IPS-18a (cell line): Measurements from ENCODE around the gene ERVW-1.
"Not testable (repeated sequence)": the region's sequence is repeated elsewhere in the genome, so short reads cannot be mapped to it uniquely, and the experiment has no call there.

Experiments
- H3K27ac ChIP-seq: one replicate; pipeline ENCODE4 v1.5.1; 2013; ENCODE audit warnings: low read length
- H3K27me3 ChIP-seq: one replicate; pipeline ENCODE4 v1.6.1; 2013; ENCODE audit warnings: mild to moderate bottlenecking, low read length; ENCODE audit not compliant: control insufficient read depth, insufficient read depth
- H3K36me3 ChIP-seq: one replicate; pipeline ENCODE4 v1.6.1; 2013; ENCODE audit warnings: low read depth, low read length; ENCODE audit not compliant: control insufficient read depth
- H3K4me1 ChIP-seq: one replicate; pipeline ENCODE4 v1.6.1; 2013; ENCODE audit warnings: low read depth, low read length; ENCODE audit not compliant: control insufficient read depth
- H3K4me3 ChIP-seq: one replicate; pipeline ENCODE4 v1.5.1; 2013; ENCODE audit warnings: low read length
- H3K9ac ChIP-seq: one replicate; pipeline ENCODE4 v1.6.1; 2013; ENCODE audit warnings: mild to moderate bottlenecking, low read length, moderate library complexity
- H3K9me3 ChIP-seq: one replicate; pipeline ENCODE4 v1.6.1; 2013; ENCODE audit warnings: low read depth, low read length; ENCODE audit not compliant: control insufficient read depth

The ERVW-1 gene

GRCh38 chr7:92477681-92478080 lies at the start of gene ERVW-1:
Gene ERVW-1, minus strand, starts transcription at chr7:92477946. Its CDS starts 7,565 bp downstream, at chr7:92470381.
- not testable (repeated sequence) for H3K4me1 ChIP-seq, H3K4me3 ChIP-seq, H3K27me3 ChIP-seq, H3K36me3 ChIP-seq, H3K9ac ChIP-seq, H3K9me3 ChIP-seq, H3K27ac ChIP-seq

- Histone ChIP-seq H3K4me1 (peaks cover 7% of the 10 kb centered on the region), H3K27me3 (peaks cover 6% of the 10 kb centered on the region), H3K9me3 (no peaks in the 10 kb centered on the region), H3K9ac (no peak overlapping the region), H3K4me3 (no peak overlapping the region), H3K36me3 (peaks cover 5% of the 10 kb centered on the region), H3K27ac (no peak overlapping the region)
These were observed 45.4 kb upstream of the ERVW-1 start for GRCh38 chr7:92523110-92523509.

GRCh38 chr7:92520024-92520423 lies 42.3 kb upstream of the ERVW-1 start:
- Histone ChIP-seq H3K27ac (no peak overlapping the region), H3K27me3 (no peaks in the 10 kb centered on the region), H3K4me1 (no peaks in the 10 kb centered on the region), H3K9me3 (no peaks in the 10 kb centered on the region), H3K9ac (no peak overlapping the region), H3K36me3 (peaks cover 12% of the 10 kb centered on the region), H3K4me3 (no peak overlapping the region)

- H3K9ac ChIP-seq: no peak overlapping the region
- no peaks in the 10 kb centered on the region for H3K4me1 ChIP-seq
- no peaks in the 10 kb centered on the region for H3K9me3 ChIP-seq
- H3K27ac ChIP-seq: no peak overlapping the region
- H3K4me3 ChIP-seq: no peak overlapping the region
- no peaks in the 10 kb centered on the region for H3K27me3 ChIP-seq
- H3K36me3 ChIP-seq: peaks cover 12% of the 10 kb centered on the region
These were observed 39.9 kb upstream of the ERVW-1 start for GRCh38 chr7:92517631-92518030.

GRCh38 chr7:92513167-92513902 lies 35.6 kb upstream of the ERVW-1 start:
- Histone ChIP-seq H3K36me3 (peaks cover 12% of the 10 kb centered on the region), H3K9me3 (no peaks in the 10 kb centered on the region), H3K4me3 (no peak overlapping the region), H3K27ac (no peak overlapping the region), H3K27me3 (no peaks in the 10 kb centered on the region), H3K9ac (no peak overlapping the region), H3K4me1 (no peaks in the 10 kb centered on the region)

- H3K9ac ChIP-seq: no peak overlapping the region
- no peaks in the 10 kb centered on the region for H3K27me3 ChIP-seq
- H3K4me3 ChIP-seq: no peak overlapping the region
- no peak overlapping the region for H3K27ac ChIP-seq
- H3K4me1 ChIP-seq: no peaks in the 10 kb centered on the region
- peaks cover 4% of the 10 kb centered on the region for H3K36me3 ChIP-seq
- no peaks in the 10 kb centered on the region for H3K9me3 ChIP-seq
These were observed 31.2 kb upstream of the ERVW-1 start for GRCh38 chr7:92508946-92509345.

- no peak overlapping the region for H3K27ac ChIP-seq
These were observed 28.6 kb upstream of the ERVW-1 start for GRCh38 chr7:92506363-92506762.

GRCh38 chr7:92504563-92504962 lies 26.8 kb upstream of the ERVW-1 start:
- peaks cover 27% of the 10 kb centered on the region for H3K36me3 ChIP-seq
- no peak overlapping the region for H3K9ac ChIP-seq

More at GRCh38 chr7:92506363-92506762, 28.6 kb upstream of the ERVW-1 start:
- Histone ChIP-seq H3K4me3 (no peak overlapping the region), H3K36me3 (peaks cover 16% of the 10 kb centered on the region), H3K9me3 (no peaks in the 10 kb centered on the region), H3K9ac (no peak overlapping the region), H3K4me1 (no peaks in the 10 kb centered on the region), H3K27me3 (no peaks in the 10 kb centered on the region)

GRCh38 chr7:92503767-92504166 lies 26.0 kb upstream of the ERVW-1 start:
- Histone ChIP-seq H3K4me1 (no peaks in the 10 kb centered on the region), H3K27me3 (no peaks in the 10 kb centered on the region), H3K9ac (no peak overlapping the region), H3K4me3 (no peak overlapping the region), H3K27ac (no peak overlapping the region), H3K36me3 (peaks cover 31% of the 10 kb centered on the region), H3K9me3 (no peaks in the 10 kb centered on the region)

More at GRCh38 chr7:92504563-92504962, 26.8 kb upstream of the ERVW-1 start:
- H3K27me3 ChIP-seq: no peaks in the 10 kb centered on the region
- H3K4me3 ChIP-seq: no peak overlapping the region
- H3K9me3 ChIP-seq: no peaks in the 10 kb centered on the region
- H3K4me1 ChIP-seq: no peaks in the 10 kb centered on the region
- H3K27ac ChIP-seq: no peak overlapping the region

GRCh38 chr7:92498557-92498956 lies 20.8 kb upstream of the ERVW-1 start:
- Histone ChIP-seq H3K9me3 (no peaks in the 10 kb centered on the region), H3K36me3 (peaks cover 44% of the 10 kb centered on the region), H3K27ac (no peak overlapping the region), H3K9ac (no peak overlapping the region), H3K27me3 (no peaks in the 10 kb centered on the region), H3K4me3 (no peak overlapping the region), H3K4me1 (no peaks in the 10 kb centered on the region)

- Histone ChIP-seq H3K27me3 (no peaks in the 10 kb centered on the region), H3K9me3 (no peaks in the 10 kb centered on the region), H3K27ac (no peak overlapping the region), H3K4me1 (no peaks in the 10 kb centered on the region), H3K36me3 (peaks cover 49% of the 10 kb centered on the region), H3K9ac (no peak overlapping the region), H3K4me3 (no peak overlapping the region)
These were observed 19.1 kb upstream of the ERVW-1 start for GRCh38 chr7:92496876-92497275.

GRCh38 chr7:92489634-92490033 lies 11.9 kb upstream of the ERVW-1 start:
- Histone ChIP-seq H3K27me3 (no peaks in the 10 kb centered on the region), H3K4me3 (no peak overlapping the region), H3K4me1 (no peaks in the 10 kb centered on the region), H3K36me3 (peaks cover 69% of the 10 kb centered on the region), H3K9me3 (no peaks in the 10 kb centered on the region), H3K27ac (no peak overlapping the region), H3K9ac (no peak overlapping the region)
